WERI-Rb-1 (cell line): Measurements from ENCODE around the gene TMCC3.

Experiments used
- DNase-seq: peaks from one replicate; pipeline ENCODE4 v3.0.0-alpha.2; 2020
- H3K27ac ChIP-seq: fragments of 250-450 bp; sonication (Bioruptor Pico); 2 replicates; pipeline ENCODE4 v1.5.1; 2020; ENCODE audit warnings: mild to moderate bottlenecking, moderate library complexity
- H3K27me3 ChIP-seq: fragments of 250-450 bp; sonication (Bioruptor Pico); 2 replicates; pipeline ENCODE4 v1.5.1; 2021; ENCODE audit warnings: mild to moderate bottlenecking, low read depth, moderate library complexity; ENCODE audit not compliant: insufficient read depth, severe bottlenecking
- H3K36me3 ChIP-seq: fragments of 250-450 bp; sonication (Bioruptor Pico); 2 replicates; pipeline ENCODE4 v1.5.1; 2020; ENCODE audit warnings: mild to moderate bottlenecking, moderate library complexity
- H3K4me3 ChIP-seq: 2 replicates; pipeline ENCODE4 v1.5.1; 2011; ENCODE audit warnings: low read depth, mild to moderate bottlenecking, control low read depth, low read length
- H3K9me3 ChIP-seq: fragments of 250-450 bp; sonication (Bioruptor Pico); 2 replicates; pipeline ENCODE4 v1.5.1; 2021; ENCODE audit warnings: mild to moderate bottlenecking, moderate library complexity; ENCODE audit not compliant: severe bottlenecking
- TF ChIP-seq, protein P1 (sequence below): IDR thresholded peaks from 2 replicates; pipeline ENCODE4 v1.5.1; 2011; ENCODE audit warnings: low read depth, mild to moderate bottlenecking, control low read depth, inconsistent platforms, low read length

TMCC3 gene

DNA sequence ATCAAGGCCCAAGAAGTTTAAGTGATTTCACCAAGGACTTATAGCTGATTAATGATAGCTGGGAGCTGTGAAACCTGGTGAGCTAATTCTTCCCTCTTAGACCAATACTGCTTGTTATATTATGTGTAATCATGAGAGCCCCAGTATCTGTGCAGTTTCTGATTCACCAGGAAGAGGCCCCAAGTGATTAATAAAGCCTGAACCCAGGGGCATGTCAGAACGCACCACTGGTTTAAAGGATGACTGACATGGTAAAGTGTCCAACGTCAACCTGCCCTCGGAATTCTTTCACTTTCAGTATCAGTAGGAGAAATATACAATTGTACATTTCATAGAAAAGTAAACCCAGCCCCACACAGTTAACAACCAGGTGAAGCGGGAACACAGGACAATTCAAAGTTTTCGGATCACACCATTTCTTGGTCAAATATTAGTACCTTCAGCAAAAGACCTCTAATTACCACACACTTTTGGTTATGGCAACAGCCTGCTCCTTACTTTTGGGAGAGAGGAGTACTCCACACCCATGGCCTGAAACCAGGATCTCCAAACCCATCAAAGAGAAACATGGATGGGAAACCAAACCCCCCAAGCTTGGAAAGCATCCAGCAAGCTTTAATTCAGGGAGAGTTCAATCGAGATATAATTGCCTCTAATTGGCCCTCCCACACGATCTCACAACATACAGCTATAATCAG lies 28.5 kb downstream of the TMCC3 start:
- Histone ChIP-seq H3K4me3 (no peak overlapping the region), H3K36me3 (no peaks in the 10 kb centered on the region), H3K27me3 (no peaks in the 10 kb centered on the region), H3K27ac (no peak overlapping the region), H3K9me3 (peaks cover 6% of the 10 kb centered on the region)
- TF ChIP-seq, protein P1, sequence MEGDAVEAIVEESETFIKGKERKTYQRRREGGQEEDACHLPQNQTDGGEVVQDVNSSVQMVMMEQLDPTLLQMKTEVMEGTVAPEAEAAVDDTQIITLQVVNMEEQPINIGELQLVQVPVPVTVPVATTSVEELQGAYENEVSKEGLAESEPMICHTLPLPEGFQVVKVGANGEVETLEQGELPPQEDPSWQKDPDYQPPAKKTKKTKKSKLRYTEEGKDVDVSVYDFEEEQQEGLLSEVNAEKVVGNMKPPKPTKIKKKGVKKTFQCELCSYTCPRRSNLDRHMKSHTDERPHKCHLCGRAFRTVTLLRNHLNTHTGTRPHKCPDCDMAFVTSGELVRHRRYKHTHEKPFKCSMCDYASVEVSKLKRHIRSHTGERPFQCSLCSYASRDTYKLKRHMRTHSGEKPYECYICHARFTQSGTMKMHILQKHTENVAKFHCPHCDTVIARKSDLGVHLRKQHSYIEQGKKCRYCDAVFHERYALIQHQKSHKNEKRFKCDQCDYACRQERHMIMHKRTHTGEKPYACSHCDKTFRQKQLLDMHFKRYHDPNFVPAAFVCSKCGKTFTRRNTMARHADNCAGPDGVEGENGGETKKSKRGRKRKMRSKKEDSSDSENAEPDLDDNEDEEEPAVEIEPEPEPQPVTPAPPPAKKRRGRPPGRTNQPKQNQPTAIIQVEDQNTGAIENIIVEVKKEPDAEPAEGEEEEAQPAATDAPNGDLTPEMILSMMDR, result no peak
- no peak for DNase-seq

- Histone ChIP-seq H3K27me3 (no peaks in the 10 kb centered on the region), H3K27ac (no peak overlapping the region), H3K36me3 (no peaks in the 10 kb centered on the region), H3K9me3 (peaks cover 6% of the 10 kb centered on the region), H3K4me3 (no peak overlapping the region)
- TF ChIP-seq, protein P1, result no peak
- DNase-seq, result no peak
Observed at GRCh38 chr12:94620621-94621020, 29.7 kb downstream of the TMCC3 start.

DNA sequence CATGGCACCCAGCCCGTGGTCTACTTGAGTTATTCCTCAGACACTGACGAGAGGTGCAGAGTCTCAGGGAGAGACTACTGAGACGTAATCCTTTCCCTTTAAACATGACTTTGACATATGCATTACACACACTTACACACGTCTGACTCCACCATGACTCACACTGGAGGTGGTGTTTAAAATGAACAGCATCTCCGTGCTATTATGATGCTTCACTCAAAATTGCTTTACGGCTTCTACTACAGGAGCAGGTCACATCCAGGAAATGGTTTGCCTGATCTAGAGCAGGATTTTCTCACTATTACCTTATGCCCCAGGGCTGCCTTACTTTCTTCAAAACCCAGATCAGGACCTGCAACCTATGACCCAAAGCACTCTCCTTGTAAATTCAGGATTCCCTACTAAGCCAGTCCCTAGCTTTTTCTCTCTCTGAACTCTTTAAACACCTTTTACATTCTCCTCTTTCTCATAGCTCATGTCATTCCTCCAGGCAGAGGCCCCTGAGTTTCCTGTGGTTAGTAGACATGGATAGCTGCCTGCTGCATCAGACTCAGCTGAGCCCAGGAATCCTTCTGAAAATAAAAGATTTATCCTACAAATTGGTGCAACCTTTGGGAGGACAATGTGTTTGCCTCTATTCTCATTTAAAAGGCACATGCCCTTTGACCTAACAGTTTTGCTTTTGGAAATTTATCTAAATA lies 31.2 kb downstream of the TMCC3 start:
- Histone ChIP-seq H3K9me3 (no peaks in the 10 kb centered on the region), H3K4me3 (no peak overlapping the region), H3K36me3 (no peaks in the 10 kb centered on the region), H3K27me3 (no peaks in the 10 kb centered on the region), H3K27ac (no peak overlapping the region)
- TF ChIP-seq, protein P1, result no peak
- DNase-seq, result no peak

DNA sequence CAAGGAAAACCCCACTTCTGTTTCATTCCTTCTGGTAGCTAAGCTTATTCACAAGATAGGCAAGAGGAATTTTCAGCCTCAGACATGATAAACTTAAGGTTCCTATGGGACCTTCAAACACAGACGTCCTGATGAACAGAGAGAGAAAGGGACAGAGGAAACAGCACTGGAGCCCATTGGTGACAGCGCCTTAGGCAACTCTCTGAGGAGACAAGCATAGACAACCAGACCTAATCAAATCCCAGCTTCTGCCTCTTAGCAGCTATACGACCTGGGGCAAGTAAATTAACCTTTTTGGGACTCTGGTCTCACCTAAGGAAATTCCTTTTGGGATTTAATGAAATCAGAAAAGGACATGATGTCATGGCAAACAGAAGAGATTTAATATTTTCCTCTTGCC lies 33.3 kb downstream of the TMCC3 start:
- Histone ChIP-seq H3K27ac (no peak overlapping the region), H3K4me3 (no peak overlapping the region)

DNA sequence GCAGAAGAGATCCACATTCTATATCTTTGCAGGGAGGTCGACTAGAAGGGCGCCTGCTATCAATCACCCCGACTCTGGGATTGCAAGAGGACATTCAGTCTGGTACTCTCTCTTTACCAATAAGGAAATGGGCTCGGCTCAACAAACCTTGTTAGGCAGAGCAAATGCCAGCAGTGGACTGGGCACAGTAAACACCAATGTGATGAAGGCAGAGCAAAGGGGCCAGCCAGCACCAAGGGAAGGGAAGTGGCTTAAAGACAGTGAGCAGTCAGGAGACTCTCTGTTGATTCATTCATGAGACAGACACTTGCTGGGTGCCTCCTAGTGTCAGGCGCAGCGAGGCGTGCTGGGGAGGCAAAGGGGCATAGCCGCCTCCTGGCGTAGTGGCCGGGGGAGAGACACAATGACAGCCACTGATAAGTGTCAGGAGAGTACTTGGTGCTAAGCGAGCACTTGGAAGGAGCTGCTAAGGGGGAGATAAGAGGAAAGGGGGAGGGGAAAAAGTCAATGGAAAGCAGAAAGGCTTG lies 34.1 kb downstream of the TMCC3 start:
- Histone ChIP-seq H3K36me3 (no peaks in the 10 kb centered on the region), H3K27ac (no peak overlapping the region), H3K9me3 (no peaks in the 10 kb centered on the region), H3K4me3 (no peak overlapping the region), H3K27me3 (no peaks in the 10 kb centered on the region)
- TF ChIP-seq, protein P1, result no peak
- DNase-seq, result no peak

More for the DNA sequence above, 33.3 kb downstream of the TMCC3 start:
- Histone ChIP-seq H3K9me3 (no peaks in the 10 kb centered on the region), H3K27me3 (no peaks in the 10 kb centered on the region), H3K36me3 (no peaks in the 10 kb centered on the region)
- TF ChIP-seq, protein P1, result no peak
- DNase-seq, result no peak
